ENCODE data around the gene ABCF1. TPM values are rescaled to one million over a fixed set of nuclear protein-coding genes. Genes with fewer than 3 reads are reported as not detected.

Gene ABCF1
- total and polyA plus RNA-seq, 9 of the 15 experiments (the other 6 are each of a cell fraction or from before 2014, with no cell fraction given), result 41.6 to 193 (median 102) TPM

GRCh38 chr6:30556066-30556905 is 15.0 kb upstream of the ABCF1 start, which contains the start of gene GNL1 (continued):
- TF ChIP-seq PRMT5 (CRISPR knock-in tag; IDR thresholded peaks at IDR 0.05) (no peak), ZFP36 (IDR thresholded peaks at IDR 0.05; ENCODE audit: low read depth, low read length, partially characterized antibody) (no peak), TFAM (CRISPR knock-in tag; conservative IDR thresholded peaks at IDR 0.05) (no peak), ZNF311 (CRISPR knock-in tag; IDR thresholded peaks at IDR 0.05) (no peak), PCBP2 (IDR thresholded peaks at IDR 0.05; ENCODE audit: low read depth, low read length, poor library complexity, severe bottlenecking) (no peak), ZNF3 (CRISPR knock-in tag; IDR thresholded peaks at IDR 0.05) (no peak), ZNF592 (IDR thresholded peaks at IDR 0.05) (no peak), HDGF (IDR thresholded peaks at IDR 0.05) (no peak), XRCC5 (IDR thresholded peaks at IDR 0.05; ENCODE audit: low read depth, low read length) (0 out of 2 replicates have a peak, but pooled peaks have one; percentile 79), MCM2 (IDR thresholded peaks at IDR 0.05; ENCODE audit: low read depth) (no peak), ZBTB1 (CRISPR knock-in tag; IDR thresholded peaks at IDR 0.05; ENCODE audit: borderline replicate concordance, low read depth) (0 out of 2 replicates have a peak, but pooled peaks have one; percentile 8), E2F3 (CRISPR knock-in tag; IDR thresholded peaks at IDR 0.05) (no peak), ZNF586 (CRISPR knock-in tag; conservative IDR thresholded peaks at IDR 0.05) (no peak), MTA1 (IDR thresholded peaks at IDR 0.05; ENCODE audit: borderline replicate concordance) (no peak), FOXJ3 (CRISPR knock-in tag; IDR thresholded peaks at IDR 0.05) (no peak), MEF2A (IDR thresholded peaks at IDR 0.05; ENCODE audit: control insufficient read depth, low read depth, low read length) (no peak), KDM5B (IDR thresholded peaks at IDR 0.05; ENCODE audit: insufficient replicate concordance, low read depth, low read length) (peak; percentile 11), RBM15 (IDR thresholded peaks at IDR 0.05; ENCODE audit: insufficient read depth, low read length) (no peak), ZNF277 (CRISPR knock-in tag; IDR thresholded peaks at IDR 0.05; ENCODE audit: borderline replicate concordance) (no peak), ZNF830 (CRISPR knock-in tag; IDR thresholded peaks at IDR 0.05) (no peak), ZNF511 (CRISPR knock-in tag; IDR thresholded peaks at IDR 0.05) (peak; percentile 75), TAL1 (IDR thresholded peaks at IDR 0.05) (no peak; the same call in 1 of the 2 replicates), MYC (IDR thresholded peaks at IDR 0.05; ENCODE audit: low read depth, low read length) (peak; percentile 84), MYC (CRISPR knock-in tag; IDR thresholded peaks at IDR 0.05; ENCODE audit: borderline replicate concordance, low read depth) (no peak; the same call in 1 of the 2 replicates)

All from K562 (cell line).